Stimulated activated naive CD4-positive, alpha-beta T cell (primary cell): ENCODE measurements around the gene TMEM204.

ENCODE experiments used
- DNase-seq, 6 experiments: peaks; one replicate each; lab custom pipeline; 2025; lab: John Stamatoyannopoulos, UW

Gene TMEM204

DNA sequence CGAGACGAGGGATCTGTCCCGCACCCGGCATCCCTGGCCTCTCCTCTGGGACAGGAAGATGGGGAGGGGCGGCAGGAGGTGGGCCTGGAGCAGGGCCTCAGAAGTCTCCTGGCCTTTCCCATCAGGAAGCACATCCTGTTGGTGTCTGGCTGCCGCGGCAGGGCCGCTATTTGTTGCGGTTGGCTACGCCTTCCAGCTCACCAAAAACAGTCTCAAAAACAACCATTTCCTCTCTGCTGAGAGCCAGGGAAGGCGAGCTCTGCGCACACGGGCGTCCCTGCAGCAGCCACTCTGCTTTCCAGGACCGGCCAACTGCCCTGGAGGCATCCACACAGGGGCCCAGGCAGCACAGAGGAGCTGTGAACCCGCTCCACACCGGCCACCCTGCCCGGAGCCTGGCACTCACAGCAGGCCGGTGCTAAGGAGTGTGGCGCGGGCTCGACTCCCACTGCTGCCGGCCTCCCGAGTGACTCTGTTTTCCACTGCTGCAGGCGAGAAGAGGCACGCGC lies at the start of gene TMEM204:
TMEM204 (plus strand) TSS at position 224 of the 509 bp plus-strand sequence. CDS start 610 bp downstream, outside the sequence.
- DNase-seq, result peak in 4 of 6 experiments; percentile 17 to 58 (median 50)

DNA sequence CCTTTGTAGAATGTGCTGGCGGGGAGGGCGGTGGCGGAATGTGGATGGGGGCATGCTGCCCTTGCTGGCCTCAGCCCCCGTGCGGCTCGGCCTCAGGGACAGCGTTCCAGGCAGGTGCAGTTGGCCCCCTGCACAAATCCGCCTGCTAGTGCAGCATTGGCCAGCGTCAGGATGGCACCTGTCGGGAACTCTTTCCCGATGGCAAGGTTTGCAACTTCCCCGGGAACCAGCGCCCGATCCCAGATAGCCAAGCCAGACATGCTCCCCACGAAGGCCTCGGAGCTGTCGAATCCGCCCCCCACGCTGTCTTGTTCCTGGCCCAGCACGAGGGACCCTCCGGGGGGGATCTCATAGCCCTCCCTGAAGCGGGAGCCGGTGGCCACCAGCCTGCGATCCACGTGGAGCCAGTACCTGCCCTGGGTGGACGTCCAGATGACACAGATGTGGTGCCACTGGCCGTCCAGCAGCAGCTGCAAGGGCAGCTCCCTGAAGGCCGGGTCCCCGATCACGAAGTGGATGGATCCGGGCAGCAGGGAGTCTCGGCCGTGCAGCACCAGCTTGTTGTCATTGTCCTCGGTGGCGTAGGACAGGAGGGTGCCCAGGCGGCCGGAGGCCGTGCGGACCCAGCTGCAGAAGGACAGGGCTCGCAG lies 47.5 kb upstream of the TMEM204 start:
- no peak for DNase-seq

DNA sequence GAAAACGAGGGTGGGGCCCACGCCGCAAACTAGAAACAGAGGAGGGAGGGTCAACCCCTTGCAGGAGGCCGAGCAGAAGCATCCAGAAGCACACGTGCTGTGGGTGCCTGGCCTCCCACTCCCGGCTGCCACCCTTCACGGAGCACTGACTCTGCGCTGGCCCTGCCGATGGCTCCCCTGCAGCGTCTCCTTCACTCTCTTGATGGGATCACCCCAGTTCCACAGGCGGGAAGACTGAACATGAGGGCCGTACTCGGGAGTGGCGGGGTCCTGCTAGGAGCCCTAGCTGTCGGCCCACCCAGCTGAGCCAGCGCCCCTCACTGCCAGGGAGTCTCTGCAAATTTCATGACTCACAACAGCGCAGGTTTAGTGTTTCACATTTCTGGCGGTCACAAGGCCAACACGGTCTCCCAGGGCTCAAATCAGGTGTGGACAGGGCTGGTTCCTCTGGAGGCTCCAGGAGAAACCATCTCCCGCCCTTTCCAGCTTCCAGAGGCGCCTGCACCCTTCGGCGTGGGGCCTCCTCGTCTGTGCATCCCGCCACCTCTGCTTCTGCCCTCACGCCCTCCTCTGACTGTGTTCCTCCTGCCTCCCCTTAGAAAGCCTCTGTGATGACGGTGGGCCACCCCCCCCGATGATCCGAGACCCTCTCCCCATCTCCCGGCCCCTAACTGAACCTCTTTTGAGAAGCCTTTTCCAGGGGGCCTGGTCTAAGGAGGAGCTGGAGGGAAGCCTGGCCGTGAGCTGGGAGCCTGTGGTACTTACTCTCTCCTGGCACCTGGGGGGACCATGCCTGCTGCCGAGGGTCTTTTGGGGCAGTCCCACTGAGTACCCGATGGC lies 46.7 kb upstream of the TMEM204 start:
- no peak for DNase-seq

DNA sequence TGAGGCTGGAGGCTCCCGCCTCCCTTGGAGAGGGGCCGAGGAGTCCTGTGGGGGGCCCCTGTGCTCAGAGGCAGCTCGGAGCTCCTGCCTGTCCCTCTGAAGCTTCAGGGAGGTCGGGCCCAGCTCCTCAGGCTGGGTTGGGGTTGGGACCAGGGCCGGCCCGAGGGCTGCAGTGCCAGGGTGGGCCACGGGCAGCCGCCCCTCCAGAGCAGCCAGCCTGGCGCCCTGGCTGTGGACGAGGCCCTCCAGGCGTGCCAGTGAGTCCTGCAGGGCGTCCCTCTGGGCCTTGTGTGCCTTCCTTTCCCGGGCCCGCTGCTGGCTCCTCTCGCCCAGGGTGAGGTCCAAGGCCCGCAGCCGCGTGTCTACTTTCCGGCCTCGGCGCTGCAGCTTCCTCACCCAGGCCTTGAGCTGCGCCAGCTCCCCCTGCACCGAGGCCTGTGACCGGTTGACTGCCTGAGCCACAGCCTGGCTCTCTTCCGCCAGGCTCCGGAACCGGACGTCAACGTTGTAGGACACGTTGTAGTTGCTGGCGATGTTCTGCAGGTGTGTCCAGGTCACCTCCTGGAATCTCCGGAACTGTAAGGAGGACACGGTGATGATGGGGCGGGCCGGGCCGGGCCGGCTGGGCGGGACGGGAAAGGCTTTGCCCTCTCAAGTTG lies 45.9 kb upstream of the TMEM204 start:
- no peak for DNase-seq

DNA sequence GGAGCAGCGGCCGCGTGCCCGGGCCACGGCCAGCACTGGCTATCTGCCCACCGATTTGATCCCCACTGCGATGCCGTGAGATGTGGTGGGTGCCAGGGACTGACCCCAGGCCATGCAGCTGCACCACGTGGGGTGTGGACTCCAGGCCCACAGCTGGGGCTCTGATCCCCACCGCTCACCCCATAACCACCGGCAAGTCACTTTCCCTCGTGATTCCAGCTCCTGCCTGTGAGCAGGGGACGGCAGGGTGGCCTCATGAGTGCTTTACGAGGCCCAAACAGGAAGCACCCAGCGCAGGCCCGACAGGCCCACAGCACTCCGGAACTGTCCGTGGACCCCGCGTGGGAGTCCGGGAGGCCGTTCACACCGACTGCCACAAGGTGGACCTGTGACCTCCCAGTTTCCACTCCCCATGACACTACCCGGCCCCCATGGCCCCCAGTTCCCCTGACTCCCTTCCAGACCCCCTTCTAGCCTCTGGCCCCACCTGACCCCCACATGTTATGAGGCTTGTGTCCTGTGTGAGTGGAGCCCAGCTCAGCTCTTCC lies 45.3 kb upstream of the TMEM204 start:
- no peak for DNase-seq

DNA sequence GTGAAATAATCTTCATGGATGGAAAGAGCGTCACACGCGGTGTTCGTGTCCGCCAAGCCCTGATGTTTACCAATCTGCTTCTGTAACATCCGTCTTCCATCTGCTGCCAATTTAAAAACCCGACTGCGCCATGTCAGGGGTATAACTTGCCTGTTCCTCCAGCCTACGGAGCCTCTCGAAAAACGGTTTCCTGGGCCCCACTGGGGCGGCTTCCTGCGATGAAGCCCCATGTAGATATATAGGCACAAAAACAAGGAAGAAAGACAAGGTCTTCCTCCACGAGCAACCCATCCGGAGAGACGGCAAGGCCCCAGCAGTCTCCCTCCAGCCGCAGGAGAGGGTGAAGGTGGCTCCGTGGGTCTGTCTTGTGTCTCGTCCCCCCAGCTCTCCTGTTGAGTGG lies 44.8 kb upstream of the TMEM204 start, which contains the start of gene PTX4:
PTX4 (minus strand) TSS at position 326 of the 400 bp plus-strand sequence; CDS start at position 291, 35 bp downstream.
- DNase-seq, result no peak

DNA sequence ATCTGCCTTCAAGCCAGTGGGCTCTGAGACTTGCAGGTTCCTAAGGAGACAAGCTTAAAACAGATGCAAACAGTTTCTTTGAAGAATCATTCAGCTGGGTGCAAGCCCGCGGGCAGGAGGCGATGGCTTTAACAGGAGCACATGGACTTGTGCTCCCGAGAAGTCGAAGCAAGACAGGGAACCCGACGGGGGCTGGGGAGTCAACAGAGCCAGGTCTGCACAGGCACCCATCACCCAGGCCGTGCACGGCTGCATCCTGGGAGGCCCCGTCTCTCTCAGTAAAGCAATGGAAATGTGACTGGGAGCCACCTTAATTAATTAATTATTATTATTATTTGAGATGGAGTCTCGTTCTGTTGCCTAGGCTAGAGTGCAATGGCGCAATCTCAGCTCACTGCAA lies 44.4 kb upstream of the TMEM204 start:
- no peak for DNase-seq

DNA sequence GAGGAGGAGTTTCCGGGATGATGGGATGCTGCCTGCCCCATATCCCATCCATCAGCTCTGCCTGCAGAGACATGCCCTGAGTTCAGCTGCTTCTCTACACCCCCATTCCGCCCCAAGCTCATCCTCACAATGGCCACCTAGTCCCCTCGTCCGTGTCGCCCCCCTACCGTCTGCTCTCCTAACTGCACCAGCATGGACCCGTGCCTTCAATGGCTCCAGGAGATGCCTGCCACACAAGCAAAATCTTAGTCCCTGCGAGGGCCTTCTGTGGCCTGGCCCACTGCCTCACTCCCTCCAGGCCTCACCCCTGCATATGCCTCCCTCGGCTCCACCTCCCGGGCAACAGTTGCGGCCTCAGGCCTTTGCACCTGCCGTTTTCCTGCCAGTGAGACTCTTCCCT lies 42.1 kb upstream of the TMEM204 start:
- no peak for DNase-seq

DNA sequence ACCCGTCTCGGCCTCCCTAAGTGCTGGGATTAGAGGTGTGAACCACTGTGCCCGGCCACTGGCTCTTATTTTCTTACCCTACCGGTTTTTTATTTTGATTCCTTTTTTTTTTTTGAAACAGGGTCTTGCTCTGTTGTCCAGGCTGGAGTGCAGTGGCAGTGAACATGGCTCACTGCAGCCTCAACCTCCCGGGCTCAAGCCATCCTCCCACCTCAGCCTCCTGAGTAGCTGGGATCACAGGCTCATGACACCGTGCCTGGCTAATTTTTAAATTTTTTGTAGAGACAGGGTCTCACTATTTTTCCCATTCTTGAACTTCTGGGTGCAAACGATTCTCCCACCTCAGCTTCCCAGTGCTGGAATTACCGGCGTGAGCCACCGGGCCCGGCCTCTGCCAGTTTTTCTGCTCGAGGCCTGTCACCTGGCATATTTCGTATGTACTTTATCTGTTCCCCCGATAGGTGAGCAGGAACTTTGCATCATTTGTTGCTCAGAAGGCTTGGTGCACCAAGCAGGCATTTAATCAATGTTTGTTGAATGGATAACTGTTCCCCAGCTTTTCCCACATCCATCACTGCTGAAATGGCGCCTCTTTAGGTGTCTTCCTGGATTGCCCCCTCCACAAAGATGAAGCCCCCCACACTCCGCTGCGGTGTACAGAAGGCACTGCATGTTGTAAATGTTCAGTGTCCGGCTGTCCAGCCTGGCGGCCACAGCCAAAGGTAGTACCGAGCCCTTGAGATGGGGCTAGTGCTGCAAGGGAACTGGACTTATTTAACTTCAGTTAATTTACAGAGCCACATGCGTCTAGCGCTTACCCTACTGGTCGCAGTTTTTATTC lies 41.2 kb upstream of the TMEM204 start:
- DNase-seq, result no peak

DNA sequence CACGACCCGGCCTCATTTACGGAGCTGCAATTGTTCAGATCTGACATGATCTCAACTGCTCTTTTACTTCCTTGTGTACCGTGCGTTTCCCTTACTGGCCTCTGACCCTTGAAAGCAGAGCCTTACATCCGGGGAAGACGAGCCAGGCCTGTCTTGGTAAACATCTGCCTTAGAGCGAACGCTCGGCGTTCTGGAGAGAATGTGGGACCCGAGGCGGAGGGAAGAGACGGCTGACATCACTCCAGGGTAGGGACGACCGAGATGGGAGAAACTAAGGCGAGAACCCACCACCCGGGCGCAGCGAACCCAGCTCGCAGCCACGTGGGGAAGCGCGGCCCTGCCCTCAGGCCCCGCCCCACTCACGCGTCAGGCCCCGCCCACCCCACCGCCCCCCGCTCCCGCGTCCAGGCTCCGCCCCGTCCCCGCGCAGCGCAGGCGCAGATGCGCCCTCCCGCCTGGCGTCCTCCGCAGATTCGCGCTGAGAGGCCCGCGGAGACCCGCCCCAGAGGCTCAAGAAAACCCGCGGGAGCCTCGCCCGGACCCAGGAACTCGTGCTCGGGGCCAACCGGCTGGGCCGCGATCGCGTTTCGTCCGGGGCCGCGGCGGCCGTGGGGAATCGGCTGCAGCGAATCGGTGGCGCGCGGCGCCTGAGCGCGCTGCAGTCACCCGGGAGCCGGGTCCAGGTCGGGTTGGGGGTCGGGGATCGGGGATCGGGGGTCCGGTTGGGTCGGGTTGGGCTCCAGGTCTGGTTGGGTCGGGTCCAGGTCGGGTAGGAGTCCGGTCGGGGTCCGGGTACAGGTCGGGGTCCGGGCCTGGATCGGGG lies 40.3 kb upstream of the TMEM204 start, which contains the start of gene TELO2:
TELO2 (plus strand) TSS at position 438 of the 823 bp plus-strand sequence. CDS start 922 bp downstream, outside the sequence.
- DNase-seq, result peak; percentile 86 to 95 (median 88)

DNA sequence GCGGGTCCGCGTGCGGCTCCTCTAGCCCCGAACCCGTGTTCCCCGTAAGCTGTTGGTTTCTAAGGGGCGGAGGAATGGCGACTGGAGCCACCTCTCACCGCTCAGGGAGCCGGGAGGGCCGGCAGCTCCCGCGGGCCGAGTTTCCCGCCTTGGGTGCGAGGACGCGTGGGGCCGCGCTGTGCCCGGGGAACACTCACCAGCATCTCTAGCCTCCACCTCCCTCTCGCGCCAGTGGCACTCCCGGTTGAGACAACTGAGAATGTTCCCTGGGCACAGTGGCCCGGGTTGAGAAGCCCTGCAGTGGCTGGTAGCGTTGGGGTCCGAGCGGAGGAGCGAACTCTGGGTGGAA lies 39.7 kb upstream of the TMEM204 start:
- DNase-seq, result no peak

DNA sequence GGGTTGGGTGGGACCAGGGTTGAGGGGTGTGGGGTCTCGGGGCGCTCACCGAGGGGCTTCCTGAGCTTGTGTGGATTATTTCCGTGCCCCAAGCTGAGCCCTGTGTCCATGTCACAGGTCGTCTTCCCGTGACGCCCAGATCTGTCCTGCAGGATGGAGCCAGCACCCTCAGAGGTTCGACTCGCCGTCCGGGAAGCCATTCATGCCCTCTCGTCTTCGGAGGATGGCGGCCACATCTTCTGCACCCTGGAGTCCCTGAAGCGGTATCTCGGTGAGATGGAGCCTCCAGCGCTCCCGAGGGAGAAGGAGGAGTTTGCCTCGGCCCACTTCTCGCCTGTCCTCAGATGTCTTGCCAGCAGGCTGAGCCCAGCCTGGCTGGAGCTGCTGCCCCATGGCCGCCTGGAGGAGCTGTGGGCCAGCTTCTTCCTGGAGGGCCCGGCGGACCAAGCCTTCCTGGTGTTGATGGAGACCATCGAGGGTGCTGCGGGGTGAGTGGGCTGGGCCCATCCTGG lies 39.3 kb upstream of the TMEM204 start:
- DNase-seq, result no peak

DNA sequence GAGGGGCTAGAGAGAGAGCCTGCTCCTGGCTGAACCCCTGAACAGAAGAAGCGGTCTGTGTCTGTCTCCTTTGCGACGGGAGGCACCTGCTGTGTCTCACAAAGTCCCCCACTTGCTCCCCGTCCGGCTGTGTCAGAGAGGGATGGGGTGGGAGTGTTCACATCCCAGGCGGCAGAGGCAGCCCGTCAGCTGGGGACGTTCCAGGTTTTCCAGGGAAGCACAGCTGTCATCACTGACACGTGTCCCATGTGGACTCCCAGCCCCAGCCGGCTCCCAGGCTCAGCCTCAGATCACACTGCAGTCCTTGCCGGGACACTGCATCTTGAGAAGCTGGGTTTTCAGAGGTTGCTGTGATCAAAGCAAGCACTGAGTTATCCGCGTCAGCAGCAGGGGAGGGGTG lies 38.8 kb upstream of the TMEM204 start:
- no peak for DNase-seq

DNA sequence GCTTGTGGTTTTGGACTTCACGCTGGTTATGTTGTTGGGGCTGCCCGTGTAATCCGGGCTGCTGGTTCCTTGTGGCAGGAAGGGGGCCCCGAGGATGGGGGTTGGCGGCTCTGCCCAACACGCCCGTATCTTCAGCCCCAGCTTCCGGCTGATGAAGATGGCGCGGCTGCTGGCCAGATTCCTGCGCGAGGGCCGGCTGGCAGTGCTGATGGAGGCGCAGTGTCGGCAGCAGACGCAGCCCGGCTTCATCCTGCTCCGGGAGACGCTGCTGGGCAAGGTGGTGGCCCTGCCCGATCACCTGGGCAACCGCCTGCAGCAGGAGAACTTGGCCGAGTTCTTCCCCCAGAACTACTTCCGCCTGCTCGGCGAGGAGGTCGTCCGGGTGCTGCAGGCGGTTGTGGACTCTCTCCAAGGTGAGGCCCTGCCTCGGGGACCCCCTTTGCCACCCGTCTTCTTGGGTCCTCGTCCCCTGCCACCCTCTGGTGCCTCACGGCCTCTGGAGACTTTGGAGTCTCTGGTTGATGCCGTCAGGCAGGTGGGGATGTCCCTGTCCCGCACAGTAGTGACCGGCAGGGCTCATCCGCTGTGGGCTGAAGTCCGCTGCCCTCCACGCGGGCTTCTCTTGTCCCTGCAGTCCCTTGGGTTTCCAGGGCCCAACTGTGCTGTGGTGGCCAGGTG lies 38.1 kb upstream of the TMEM204 start:
- DNase-seq, result no peak

DNA sequence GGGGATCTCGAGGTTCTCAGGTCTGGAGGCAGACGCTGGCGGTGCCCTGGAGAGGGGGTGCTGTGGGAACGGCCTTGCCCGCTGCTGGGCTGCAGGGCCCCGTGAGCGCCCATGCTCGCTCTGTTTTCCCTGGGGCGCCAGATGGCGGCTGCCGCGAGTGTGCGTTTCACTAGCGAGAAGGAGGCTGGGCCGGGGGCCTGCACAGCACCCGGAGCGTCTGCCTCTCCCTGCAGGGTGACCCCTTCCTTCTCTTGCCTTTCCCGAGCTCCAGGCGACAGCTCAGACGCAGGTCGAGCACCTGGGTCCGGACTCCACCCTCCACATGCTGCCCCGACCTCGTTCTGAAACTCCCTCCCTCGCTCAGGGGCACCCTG lies 37.6 kb upstream of the TMEM204 start:
- no peak for DNase-seq

DNA sequence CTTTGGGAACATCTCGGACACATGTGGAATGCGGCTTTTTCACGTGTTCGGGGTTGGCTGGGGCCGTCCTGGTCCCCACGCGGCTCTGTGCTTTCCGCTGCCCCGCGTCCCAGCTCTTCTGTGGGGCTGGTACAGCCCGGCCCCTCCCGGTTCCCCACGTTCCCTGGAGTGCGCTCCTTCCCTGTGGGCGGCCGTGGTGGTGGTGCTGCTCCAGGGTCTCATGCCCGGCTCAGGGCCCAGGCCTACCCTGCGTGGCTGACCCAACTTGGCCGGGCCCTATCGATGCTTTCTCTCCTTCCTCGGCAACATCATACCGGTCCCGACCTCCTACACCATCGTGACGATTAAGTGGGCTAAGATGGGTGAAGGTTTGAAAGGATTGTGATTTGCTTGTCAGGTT lies 37.0 kb upstream of the TMEM204 start:
- DNase-seq, result no peak

DNA sequence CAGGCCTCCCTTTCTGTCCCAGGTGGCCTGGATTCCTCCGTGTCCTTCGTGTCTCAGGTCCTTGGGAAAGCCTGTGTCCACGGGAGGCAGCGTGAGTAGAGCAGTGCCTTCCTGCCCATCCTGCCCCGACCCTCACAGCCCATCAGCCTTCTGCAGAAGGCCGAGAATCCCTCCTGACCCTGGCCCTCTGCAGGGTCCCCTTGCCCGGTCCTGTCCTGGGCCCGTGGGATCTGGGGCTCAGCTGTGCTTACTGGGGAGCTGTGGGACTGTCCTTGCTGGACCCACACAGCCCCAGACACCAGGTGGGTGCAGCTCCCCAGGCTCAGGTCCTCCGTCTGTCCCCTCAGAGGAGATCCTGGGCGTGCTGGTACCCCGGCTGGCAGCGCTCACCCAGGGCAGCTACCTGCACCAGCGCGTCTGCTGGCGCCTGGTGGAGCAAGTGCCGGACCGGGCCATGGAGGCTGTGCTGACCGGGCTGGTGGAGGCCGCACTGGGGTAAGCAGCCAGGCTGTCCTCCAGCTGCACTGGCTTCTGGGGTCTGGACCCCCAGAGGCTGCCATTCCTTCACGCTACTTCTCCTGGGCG lies 36.4 kb upstream of the TMEM204 start:
- DNase-seq, result no peak

DNA sequence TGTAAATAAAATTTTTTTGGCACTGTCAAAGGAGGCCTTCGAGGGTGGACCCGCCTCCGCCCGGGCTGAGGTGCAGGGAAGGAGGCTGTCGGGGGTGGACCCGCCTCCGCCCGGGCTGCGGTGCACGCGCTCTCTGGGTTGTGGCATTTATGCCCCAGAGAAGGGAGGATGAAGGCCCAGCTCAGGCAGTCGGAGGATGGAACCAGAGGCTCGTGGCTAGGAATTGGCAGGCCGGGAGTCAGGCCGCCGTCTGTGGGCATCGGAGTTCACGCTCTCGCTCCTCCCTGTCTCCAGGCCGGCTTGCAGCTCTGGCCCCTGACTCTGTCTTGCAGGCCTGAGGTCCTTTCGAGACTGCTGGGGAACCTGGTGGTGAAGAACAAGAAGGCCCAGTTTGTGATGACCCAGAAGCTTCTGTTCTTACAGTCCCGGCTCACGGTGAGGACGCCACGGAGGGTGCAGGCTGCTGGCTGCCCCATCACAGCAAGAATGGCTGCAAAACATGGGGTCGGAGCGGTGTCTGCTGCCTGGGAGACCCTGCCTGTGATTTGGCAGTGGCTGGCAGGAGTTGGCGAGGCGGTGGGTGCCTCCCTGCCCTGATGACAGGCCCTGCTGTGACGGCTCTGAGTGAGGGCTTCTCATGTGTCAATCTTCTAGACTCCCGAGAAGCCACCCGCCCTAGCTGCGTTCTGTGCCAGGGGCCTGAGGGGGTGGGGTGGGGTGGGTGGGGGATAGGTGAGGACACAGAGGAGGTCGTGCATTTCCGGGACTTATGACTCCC lies 34.4 kb upstream of the TMEM204 start:
- DNase-seq, result no peak
